Prostate gland (tissue), 2 donors: ENCODE measurements around the gene PIGU. TPM values are rescaled to one million over a fixed set of nuclear protein-coding genes. Genes with fewer than 3 reads are reported as not detected.
"Not testable (repeated sequence)": the region's sequence is repeated elsewhere in the genome, so short reads cannot be mapped to it uniquely, and the experiment has no call there.

Experiments
- DNase-seq: peaks from one replicate; pipeline ENCODE4 v3.0.0-alpha.2; 2019; ENCODE audit warnings: low spot score
- H3K27ac ChIP-seq, 2 donors: fragments of 200-600 bp; sonication (generic); 2 replicates each; pipeline ENCODE4 v1.5.1; 2017 to 2019
- H3K27me3 ChIP-seq: fragments of 200-600 bp; sonication (generic); replicated peaks from 2 replicates; pipeline ENCODE4 v1.5.1; 2019; ENCODE audit not compliant: insufficient read depth
- H3K36me3 ChIP-seq, 2 donors: fragments of 200-600 bp; sonication (generic); 1 replicate in 1 of 2; 2 replicates in 1 of 2; pipeline versions ENCODE4 v1.5.1 to v1.8.1; 2017 to 2019
- H3K4me1 ChIP-seq: fragments of 200-600 bp; sonication (generic); replicated peaks from 2 replicates; pipeline ENCODE4 v1.5.1; 2019
- H3K4me3 ChIP-seq, 2 donors: fragments of 200-600 bp; sonication (generic); 2 replicates each; pipeline ENCODE4 v1.5.1; 2017 to 2019
- H3K9me3 ChIP-seq: fragments of 200-600 bp; sonication (generic); 2 replicates; pipeline ENCODE4 v1.5.1; 2017
- CTCF ChIP-seq, 4 experiments: fragments of 200-600 bp in 2 of 4; fragments of 450-650 bp in 2 of 4; sonication (generic) in 2 of 4; IDR thresholded peaks; 1 replicate in 3 of 4; 2 replicates in 1 of 4; pipeline ENCODE4 v1.5.1; 2016 to 2019; ENCODE audit warnings: antibody characterized with exemption in 4 of 4, mild to moderate bottlenecking in 2 of 4, moderate library complexity in 2 of 4
- POLR2A ChIP-seq: fragments of 450-650 bp; IDR thresholded peaks from one replicate; pipeline ENCODE4 v1.6.1; 2016; ENCODE audit warnings: antibody characterized with exemption, mild to moderate bottlenecking
- POLR2AphosphoS5 ChIP-seq: sonication (generic); formaldehyde crosslinking; IDR thresholded peaks from one replicate; pipeline ENCODE4 v1.6.1; 2017; ENCODE audit warnings: antibody characterized with exemption
- WGBS: methylation state at CpG from one replicate; pipeline ENCODE4 v1.1.5; 2018; 5-methylcytosine and 5-hydroxymethylcytosine counted together
- intact Hi-C: fragments of 100-400 bp; cut with DNase I; formaldehyde crosslinking; loops from one replicate; pipeline ENCODE4 v1.14.2; 2022
- total RNA-seq, 2 donors: library from RNA; depleted of rRNA; stranded (reverse); fragments of >200 nt; gene quantifications; one replicate each; pipeline ENCODE4 v1.1.0, GENCODE V29; 2016

Gene PIGU
- total RNA-seq, 2 donors from 2014 or later: 18.2 to 26.4 TPM

- 88% methylated on average over 9 of the region's 9 CpGs for WGBS
- DNase-seq: no peak
- TF ChIP-seq CTCF (IDR thresholded peaks at IDR 0.05) (no peak), POLR2AphosphoS5 (no peak), POLR2A (no peak)
- Histone ChIP-seq H3K36me3 (no peaks in the 10 kb centered on the region), H3K27me3 (no peaks in the 10 kb centered on the region), H3K4me1 (no peaks in the 10 kb centered on the region), H3K27ac (no peak overlapping the region), H3K9me3 (no peaks in the 10 kb centered on the region), H3K4me3 (no peak overlapping the region)
- intact Hi-C loops: no loop called here
Measured at GRCh38 chr20:34717230-34718095, 40.6 kb upstream of the PIGU start.

- Histone ChIP-seq H3K9me3 (no peaks in the 10 kb centered on the region), H3K27ac (no peak overlapping the region), H3K4me3 (no peak overlapping the region), H3K4me1 (no peaks in the 10 kb centered on the region), H3K36me3 (no peaks in the 10 kb centered on the region), H3K27me3 (no peaks in the 10 kb centered on the region)
- WGBS: 95% methylated on average over 2 of the region's 2 CpGs
- intact Hi-C loops: no loop called here
- TF ChIP-seq POLR2AphosphoS5 (no peak), CTCF (IDR thresholded peaks at IDR 0.05) (no peak), POLR2A (no peak)
- DNase-seq: no peak
Measured at GRCh38 chr20:34716921-34717229, 40.0 kb upstream of the PIGU start.

- TF ChIP-seq CTCF (IDR thresholded peaks at IDR 0.05): no peak
- TF ChIP-seq POLR2AphosphoS5: no peak
- TF ChIP-seq POLR2A: no peak
- intact Hi-C loops: no loop called here
- Histone ChIP-seq H3K27me3 (no peaks in the 10 kb centered on the region), H3K36me3 (no peaks in the 10 kb centered on the region), H3K9me3 (no peaks in the 10 kb centered on the region), H3K4me3 (no peak overlapping the region), H3K4me1 (peaks cover 3% of the 10 kb centered on the region), H3K27ac (no peak overlapping the region)
- 91% methylated on average over 4 of the region's 4 CpGs for WGBS
- DNase-seq: no peak
Measured at GRCh38 chr20:34715384-34715783, 38.5 kb upstream of the PIGU start.

- intact Hi-C loops, H3K27me3 ChIP-seq, H3K36me3 ChIP-seq, H3K27ac ChIP-seq, H3K4me1 ChIP-seq, DNase-seq, H3K4me3 ChIP-seq, H3K9me3 ChIP-seq: not testable (repeated sequence)
- WGBS: 96% methylated on average over 10 of the region's 10 CpGs
Measured at GRCh38 chr20:34713944-34714515, 37.1 kb upstream of the PIGU start.

- no peaks in the 10 kb centered on the region for H3K27me3 ChIP-seq
- no peak for TF ChIP-seq POLR2A
- TF ChIP-seq POLR2AphosphoS5: no peak
- no peak for TF ChIP-seq CTCF (IDR thresholded peaks at IDR 0.05)
- H3K4me1 ChIP-seq: peaks cover 5% of the 10 kb centered on the region
- H3K4me3 ChIP-seq: no peak overlapping the region
- no peaks in the 10 kb centered on the region for H3K36me3 ChIP-seq
- no peaks in the 10 kb centered on the region for H3K9me3 ChIP-seq
- intact Hi-C loops: no loop called here
- H3K27ac ChIP-seq: no peak overlapping the region
- DNase-seq: no peak
- WGBS: 100% methylated on average over 1 of the region's 1 CpG
Measured at GRCh38 chr20:34713194-34713943, 36.5 kb upstream of the PIGU start.
